ENCODE results near the gene RHO.

RHO gene

GRCh38 chr3:129567176-129567705 lies 38.8 kb downstream of the RHO start:
- no peaks in the 10 kb centered on the region for H3K79me2 ChIP-seq (ENCODE audit: insufficient read depth, low read length)
- H3K4me1 ChIP-seq (ENCODE audit: insufficient read depth, low read length, poor library complexity, severe bottlenecking) = no peaks in the 10 kb centered on the region
- TF ChIP-seq EZH2phosphoT487 (IDR thresholded peaks at IDR 0.05; ENCODE audit: borderline replicate concordance) = no peak
- TF ChIP-seq CTCF (conservative IDR thresholded peaks at IDR 0.05; ENCODE audit: low read length) = no peak
- H3K9me3 ChIP-seq (ENCODE audit: insufficient read depth, low read depth, low read length) = no peaks in the 10 kb centered on the region
- H4K20me1 ChIP-seq (ENCODE audit: insufficient read depth, low read length, poor library complexity, severe bottlenecking) = no peaks in the 10 kb centered on the region
- H3K27me3 ChIP-seq (ENCODE audit: insufficient read depth, low read length, poor library complexity, severe bottlenecking) = no peaks in the 10 kb centered on the region
- peaks cover 32% of the 10 kb centered on the region; the same call in 1 of the 2 replicates for H3K36me3 ChIP-seq (ENCODE audit: insufficient read depth, low read length)
- no peaks in the 10 kb centered on the region for H3K9me2 ChIP-seq (replicated peaks; ENCODE audit: low read depth, low read length)
- no peak overlapping the region for H3K4me2 ChIP-seq (ENCODE audit: low read depth, low read length, poor library complexity, severe bottlenecking)
- H3F3A ChIP-seq (ENCODE audit: low read depth) = no peaks in the 10 kb centered on the region
- no peak overlapping the region for H2AFZ ChIP-seq (ENCODE audit: low read length)
- H3K4me3 ChIP-seq (ENCODE audit: low read length, poor library complexity, severe bottlenecking) = no peak overlapping the region
- no peak overlapping the region for H3K9ac ChIP-seq (ENCODE audit: low read depth, low read length, poor library complexity, severe bottlenecking)

- H3K36me3 ChIP-seq (ENCODE audit: insufficient read depth, low read length) = peaks cover 32% of the 10 kb centered on the region; the same call in 1 of the 2 replicates
- H3K4me1 ChIP-seq (ENCODE audit: insufficient read depth, low read length, poor library complexity, severe bottlenecking) = no peaks in the 10 kb centered on the region
- H3K9ac ChIP-seq (ENCODE audit: low read depth, low read length, poor library complexity, severe bottlenecking) = no peak overlapping the region
- no peak overlapping the region for H2AFZ ChIP-seq (ENCODE audit: low read length)
- TF ChIP-seq CTCF (conservative IDR thresholded peaks at IDR 0.05; ENCODE audit: low read length) = no peak
- no peak for TF ChIP-seq EZH2phosphoT487 (IDR thresholded peaks at IDR 0.05; ENCODE audit: borderline replicate concordance)
- H3K27me3 ChIP-seq (ENCODE audit: insufficient read depth, low read length, poor library complexity, severe bottlenecking) = no peaks in the 10 kb centered on the region
- H3F3A ChIP-seq (ENCODE audit: low read depth) = no peaks in the 10 kb centered on the region
- H3K4me2 ChIP-seq (ENCODE audit: low read depth, low read length, poor library complexity, severe bottlenecking) = no peak overlapping the region
- H3K9me2 ChIP-seq (replicated peaks; ENCODE audit: low read depth, low read length) = no peaks in the 10 kb centered on the region
- H3K79me2 ChIP-seq (ENCODE audit: insufficient read depth, low read length) = no peaks in the 10 kb centered on the region
- H3K4me3 ChIP-seq (ENCODE audit: low read length, poor library complexity, severe bottlenecking) = no peak overlapping the region
- no peaks in the 10 kb centered on the region for H4K20me1 ChIP-seq (ENCODE audit: insufficient read depth, low read length, poor library complexity, severe bottlenecking)
- H3K9me3 ChIP-seq (ENCODE audit: insufficient read depth, low read depth, low read length) = no peaks in the 10 kb centered on the region
These were observed 39.5 kb downstream of the RHO start for GRCh38 chr3:129567939-129568338.

GRCh38 chr3:129569856-129570255 lies 41.4 kb downstream of the RHO start:
- Histone ChIP-seq H3K4me1 (ENCODE audit: insufficient read depth, low read length, poor library complexity, severe bottlenecking) (no peaks in the 10 kb centered on the region), H3K9me3 (ENCODE audit: insufficient read depth, low read depth, low read length) (no peaks in the 10 kb centered on the region), H3K4me2 (ENCODE audit: low read depth, low read length, poor library complexity, severe bottlenecking) (no peak overlapping the region), H3K36me3 (ENCODE audit: insufficient read depth, low read length) (peaks cover 48% of the 10 kb centered on the region; the same call in 1 of the 2 replicates), H3K9ac (ENCODE audit: low read depth, low read length, poor library complexity, severe bottlenecking) (no peak overlapping the region), H2AFZ (ENCODE audit: low read length) (no peak overlapping the region), H3K79me2 (ENCODE audit: insufficient read depth, low read length) (no peaks in the 10 kb centered on the region), H3K4me3 (ENCODE audit: low read length, poor library complexity, severe bottlenecking) (no peak overlapping the region), H3F3A (ENCODE audit: low read depth) (no peaks in the 10 kb centered on the region), H3K9me2 (replicated peaks; ENCODE audit: low read depth, low read length) (no peaks in the 10 kb centered on the region), H3K27me3 (ENCODE audit: insufficient read depth, low read length, poor library complexity, severe bottlenecking) (no peaks in the 10 kb centered on the region), H4K20me1 (ENCODE audit: insufficient read depth, low read length, poor library complexity, severe bottlenecking) (no peaks in the 10 kb centered on the region)
- TF ChIP-seq EZH2phosphoT487 (IDR thresholded peaks at IDR 0.05; ENCODE audit: borderline replicate concordance) (no peak), CTCF (conservative IDR thresholded peaks at IDR 0.05; ENCODE audit: low read length) (no peak)
